ENCODE measurements around the gene MAP3K15.

Gene MAP3K15

GRCh38 chrX:19386679-19387078 is 128.6 kb downstream of the MAP3K15 start:
- H3K36me3 ChIP-seq (ENCODE audit: control insufficient read depth in 2 of 2, insufficient read depth in 2 of 2, low read length in 2 of 2), result no peaks in the 10 kb centered on the region
- no peaks in the 10 kb centered on the region for H3K4me1 ChIP-seq (ENCODE audit: control insufficient read depth in 2 of 2, insufficient read depth in 2 of 2, low read length in 2 of 2)
- no peak overlapping the region for H3K9ac ChIP-seq (ENCODE audit: low read depth in 1 of 2, low read length in 2 of 2)
- peaks cover 0 to 6% of the 10 kb centered on the region in 2 donors for H3K27me3 ChIP-seq (ENCODE audit: control insufficient read depth in 2 of 2, insufficient read depth in 2 of 2, low read length in 2 of 2)
- H3K9me3 ChIP-seq (ENCODE audit: control insufficient read depth in 2 of 2, low read length in 2 of 2), result no peaks in the 10 kb centered on the region
- no peak overlapping the region for H3K4me3 ChIP-seq (ENCODE audit: low read length in 2 of 2)
- no peak overlapping the region for H3K27ac ChIP-seq (ENCODE audit: low read depth in 2 of 2, low read length in 2 of 2)

- Histone ChIP-seq H3K4me1 (ENCODE audit: control insufficient read depth in 2 of 2, insufficient read depth in 2 of 2, low read length in 2 of 2) (no peaks in the 10 kb centered on the region), H3K9me3 (ENCODE audit: control insufficient read depth in 2 of 2, low read length in 2 of 2) (no peaks in the 10 kb centered on the region), H3K9ac (ENCODE audit: low read depth in 1 of 2, low read length in 2 of 2) (no peak overlapping the region), H3K27me3 (ENCODE audit: control insufficient read depth in 2 of 2, insufficient read depth in 2 of 2, low read length in 2 of 2) (peaks cover 0 to 7% of the 10 kb centered on the region in 2 donors), H3K4me3 (ENCODE audit: low read length in 2 of 2) (no peak overlapping the region), H3K27ac (ENCODE audit: low read depth in 2 of 2, low read length in 2 of 2) (no peak overlapping the region), H3K36me3 (ENCODE audit: control insufficient read depth in 2 of 2, insufficient read depth in 2 of 2, low read length in 2 of 2) (no peaks in the 10 kb centered on the region)
Measured at GRCh38 chrX:19382555-19383145, 132.7 kb downstream of the MAP3K15 start.

GRCh38 chrX:19381326-19381725 is 134.0 kb downstream of the MAP3K15 start:
- H3K27me3 ChIP-seq (ENCODE audit: control insufficient read depth in 2 of 2, insufficient read depth in 2 of 2, low read length in 2 of 2), result peaks cover 0 to 7% of the 10 kb centered on the region in 2 donors
- no peaks in the 10 kb centered on the region for H3K4me1 ChIP-seq (ENCODE audit: control insufficient read depth in 2 of 2, insufficient read depth in 2 of 2, low read length in 2 of 2)
- H3K36me3 ChIP-seq (ENCODE audit: control insufficient read depth in 2 of 2, insufficient read depth in 2 of 2, low read length in 2 of 2), result no peaks in the 10 kb centered on the region
- H3K9me3 ChIP-seq (ENCODE audit: control insufficient read depth in 2 of 2, low read length in 2 of 2), result no peaks in the 10 kb centered on the region
- H3K4me3 ChIP-seq (ENCODE audit: low read length in 2 of 2), result no peak overlapping the region
- H3K27ac ChIP-seq (ENCODE audit: low read depth in 2 of 2, low read length in 2 of 2), result no peak overlapping the region
- H3K9ac ChIP-seq (ENCODE audit: low read depth in 1 of 2, low read length in 2 of 2), result no peak overlapping the region

- H3K4me1 ChIP-seq (ENCODE audit: control insufficient read depth in 2 of 2, insufficient read depth in 2 of 2, low read length in 2 of 2), result no peaks in the 10 kb centered on the region
- no peaks in the 10 kb centered on the region for H3K9me3 ChIP-seq (ENCODE audit: control insufficient read depth in 2 of 2, low read length in 2 of 2)
- no peak overlapping the region for H3K4me3 ChIP-seq (ENCODE audit: low read length in 2 of 2)
- H3K27ac ChIP-seq (ENCODE audit: low read depth in 2 of 2, low read length in 2 of 2), result no peak overlapping the region
- no peak overlapping the region for H3K9ac ChIP-seq (ENCODE audit: low read depth in 1 of 2, low read length in 2 of 2)
- no peaks in the 10 kb centered on the region for H3K36me3 ChIP-seq (ENCODE audit: control insufficient read depth in 2 of 2, insufficient read depth in 2 of 2, low read length in 2 of 2)
- peaks cover 0 to 4% of the 10 kb centered on the region in 2 donors for H3K27me3 ChIP-seq (ENCODE audit: control insufficient read depth in 2 of 2, insufficient read depth in 2 of 2, low read length in 2 of 2)
Measured at GRCh38 chrX:19377799-19378198, 137.5 kb downstream of the MAP3K15 start.

GRCh38 chrX:19375546-19375945 is 139.8 kb downstream of the MAP3K15 start:
- Histone ChIP-seq H3K4me1 (ENCODE audit: control insufficient read depth in 2 of 2, insufficient read depth in 2 of 2, low read length in 2 of 2) (peaks cover 0 to 4% of the 10 kb centered on the region in 2 donors), H3K36me3 (ENCODE audit: control insufficient read depth in 2 of 2, insufficient read depth in 2 of 2, low read length in 2 of 2) (no peaks in the 10 kb centered on the region), H3K27ac (ENCODE audit: low read depth in 2 of 2, low read length in 2 of 2) (no peak overlapping the region), H3K9ac (ENCODE audit: low read depth in 1 of 2, low read length in 2 of 2) (no peak overlapping the region), H3K9me3 (ENCODE audit: control insufficient read depth in 2 of 2, low read length in 2 of 2) (no peaks in the 10 kb centered on the region), H3K27me3 (ENCODE audit: control insufficient read depth in 2 of 2, insufficient read depth in 2 of 2, low read length in 2 of 2) (peaks cover 0 to 4% of the 10 kb centered on the region in 2 donors), H3K4me3 (ENCODE audit: low read length in 2 of 2) (no peak overlapping the region)

- H3K9ac ChIP-seq (ENCODE audit: low read depth in 1 of 2, low read length in 2 of 2), result no peak overlapping the region
- H3K9me3 ChIP-seq (ENCODE audit: control insufficient read depth in 2 of 2, low read length in 2 of 2), result no peaks in the 10 kb centered on the region
- no peaks in the 10 kb centered on the region for H3K36me3 ChIP-seq (ENCODE audit: control insufficient read depth in 2 of 2, insufficient read depth in 2 of 2, low read length in 2 of 2)
- H3K4me1 ChIP-seq (ENCODE audit: control insufficient read depth in 2 of 2, insufficient read depth in 2 of 2, low read length in 2 of 2), result peaks cover 0 to 4% of the 10 kb centered on the region in 2 donors
- H3K27me3 ChIP-seq (ENCODE audit: control insufficient read depth in 2 of 2, insufficient read depth in 2 of 2, low read length in 2 of 2), result peaks cover 0 to 2% of the 10 kb centered on the region in 2 donors
- no peak overlapping the region for H3K4me3 ChIP-seq (ENCODE audit: low read length in 2 of 2)
- no peak overlapping the region for H3K27ac ChIP-seq (ENCODE audit: low read depth in 2 of 2, low read length in 2 of 2)
Measured at GRCh38 chrX:19373351-19373891, 141.9 kb downstream of the MAP3K15 start.

- H3K27me3 ChIP-seq (ENCODE audit: control insufficient read depth in 2 of 2, insufficient read depth in 2 of 2, low read length in 2 of 2), result peaks cover 0 to 2% of the 10 kb centered on the region in 2 donors
- no peaks in the 10 kb centered on the region for H3K36me3 ChIP-seq (ENCODE audit: control insufficient read depth in 2 of 2, insufficient read depth in 2 of 2, low read length in 2 of 2)
- peak overlapping the region; percentile 59 to 60 for H3K4me3 ChIP-seq (ENCODE audit: low read length in 2 of 2)
- peaks cover 0 to 4% of the 10 kb centered on the region in 2 donors for H3K4me1 ChIP-seq (ENCODE audit: control insufficient read depth in 2 of 2, insufficient read depth in 2 of 2, low read length in 2 of 2)
- no peak overlapping the region for H3K27ac ChIP-seq (ENCODE audit: low read depth in 2 of 2, low read length in 2 of 2)
- H3K9me3 ChIP-seq (ENCODE audit: control insufficient read depth in 2 of 2, low read length in 2 of 2), result no peaks in the 10 kb centered on the region
- peak overlapping the region in 1 of 2 donors; percentile 36 for H3K9ac ChIP-seq (ENCODE audit: low read depth in 1 of 2, low read length in 2 of 2)
Measured at GRCh38 chrX:19372547-19373331, 142.6 kb downstream of the MAP3K15 start.

- no peaks in the 10 kb centered on the region for H3K36me3 ChIP-seq (ENCODE audit: control insufficient read depth in 2 of 2, insufficient read depth in 2 of 2, low read length in 2 of 2)
- peaks cover 0 to 2% of the 10 kb centered on the region in 2 donors for H3K27me3 ChIP-seq (ENCODE audit: control insufficient read depth in 2 of 2, insufficient read depth in 2 of 2, low read length in 2 of 2)
- H3K9ac ChIP-seq (ENCODE audit: low read depth in 1 of 2, low read length in 2 of 2), result peak overlapping the region in 1 of 2 donors; percentile 36
- no peaks in the 10 kb centered on the region for H3K9me3 ChIP-seq (ENCODE audit: control insufficient read depth in 2 of 2, low read length in 2 of 2)
- H3K27ac ChIP-seq (ENCODE audit: low read depth in 2 of 2, low read length in 2 of 2), result no peak overlapping the region
- peak overlapping the region; percentile 59 to 60 for H3K4me3 ChIP-seq (ENCODE audit: low read length in 2 of 2)
- H3K4me1 ChIP-seq (ENCODE audit: control insufficient read depth in 2 of 2, insufficient read depth in 2 of 2, low read length in 2 of 2), result peaks cover 0 to 4% of the 10 kb centered on the region in 2 donors
Measured at GRCh38 chrX:19372170-19372546, 143.2 kb downstream of the MAP3K15 start.

GRCh38 chrX:19370061-19370460 is 145.2 kb downstream of the MAP3K15 start:
- Histone ChIP-seq H3K36me3 (ENCODE audit: control insufficient read depth in 2 of 2, insufficient read depth in 2 of 2, low read length in 2 of 2) (no peaks in the 10 kb centered on the region), H3K4me3 (ENCODE audit: low read length in 2 of 2) (no peak overlapping the region), H3K27ac (ENCODE audit: low read depth in 2 of 2, low read length in 2 of 2) (no peak overlapping the region), H3K4me1 (ENCODE audit: control insufficient read depth in 2 of 2, insufficient read depth in 2 of 2, low read length in 2 of 2) (peaks cover 0 to 4% of the 10 kb centered on the region in 2 donors), H3K9ac (ENCODE audit: low read depth in 1 of 2, low read length in 2 of 2) (no peak overlapping the region), H3K9me3 (ENCODE audit: control insufficient read depth in 2 of 2, low read length in 2 of 2) (no peaks in the 10 kb centered on the region), H3K27me3 (ENCODE audit: control insufficient read depth in 2 of 2, insufficient read depth in 2 of 2, low read length in 2 of 2) (peaks cover 0 to 2% of the 10 kb centered on the region in 2 donors)

- H3K27ac ChIP-seq (ENCODE audit: low read depth in 2 of 2, low read length in 2 of 2), result no peak overlapping the region
- peaks cover 0 to 4% of the 10 kb centered on the region in 2 donors for H3K4me1 ChIP-seq (ENCODE audit: control insufficient read depth in 2 of 2, insufficient read depth in 2 of 2, low read length in 2 of 2)
- H3K27me3 ChIP-seq (ENCODE audit: control insufficient read depth in 2 of 2, insufficient read depth in 2 of 2, low read length in 2 of 2), result peaks cover 0 to 2% of the 10 kb centered on the region in 2 donors
- no peaks in the 10 kb centered on the region for H3K9me3 ChIP-seq (ENCODE audit: control insufficient read depth in 2 of 2, low read length in 2 of 2)
- no peak overlapping the region for H3K9ac ChIP-seq (ENCODE audit: low read depth in 1 of 2, low read length in 2 of 2)
- H3K4me3 ChIP-seq (ENCODE audit: low read length in 2 of 2), result no peak overlapping the region
- H3K36me3 ChIP-seq (ENCODE audit: control insufficient read depth in 2 of 2, insufficient read depth in 2 of 2, low read length in 2 of 2), result peaks cover 0 to 3% of the 10 kb centered on the region in 2 donors
Measured at GRCh38 chrX:19368576-19368975, 146.7 kb downstream of the MAP3K15 start.

Data from mucosa of rectum (tissue), 2 donors.